ENCODE data around the gene PHLPP2.
"Not testable (repeated sequence)": the region's sequence is repeated elsewhere in the genome, so short reads cannot be mapped to it uniquely, and the experiment has no call there.

- TF ChIP-seq CTCF (conservative IDR thresholded peaks at IDR 0.05 in 1 of 2, IDR thresholded peaks at IDR 0.05 in 1 of 2; ENCODE audit: low read depth in 1 of 2, low read length in 2 of 2); EZH2 (IDR thresholded peaks at IDR 0.05; ENCODE audit: low read length, missing control alignments): not testable (repeated sequence)
Observed at GRCh38 chr16:71614956-71615355, 109.5 kb downstream of the PHLPP2 start.
